Measurements from ENCODE around the gene UNC13D.
A peak's percentile ranks its signal among the peaks of the same experiment; 100 is the strongest.

The UNC13D gene

GRCh38 chr17:75839942-75840798 lies 4.0 kb downstream of the UNC13D start:
- no peak for DNase-seq (ENCODE audit: low read depth, low spot score)

GRCh38 chr17:75838410-75838809 lies 5.8 kb downstream of the UNC13D start:
- no peak for DNase-seq (ENCODE audit: low read depth, low spot score)
- H3K4me3 ChIP-seq (ENCODE audit: low read length): no peak overlapping the region

More at GRCh38 chr17:75839942-75840798, 4.0 kb downstream of the UNC13D start:
- H3K4me3 ChIP-seq (ENCODE audit: low read length): no peak overlapping the region

GRCh38 chr17:75837899-75838298 lies 6.3 kb downstream of the UNC13D start:
- DNase-seq (ENCODE audit: low read depth, low spot score): no peak
- no peak overlapping the region for H3K4me3 ChIP-seq (ENCODE audit: low read length)

GRCh38 chr17:75836605-75837004 lies 7.6 kb downstream of the UNC13D start:
- no peak overlapping the region for H3K4me3 ChIP-seq (ENCODE audit: low read length)
- DNase-seq (ENCODE audit: low read depth, low spot score): no peak

GRCh38 chr17:75835654-75835987 lies 8.6 kb downstream of the UNC13D start:
- no peak for DNase-seq (ENCODE audit: low read depth, low spot score)
- H3K4me3 ChIP-seq (ENCODE audit: low read length): no peak overlapping the region

- DNase-seq (ENCODE audit: low read depth, low spot score): no peak
- no peak overlapping the region for H3K4me3 ChIP-seq (ENCODE audit: low read length)
Observed at GRCh38 chr17:75834928-75835653, 9.1 kb downstream of the UNC13D start.

- no peak for DNase-seq (ENCODE audit: low read depth, low spot score)
- H3K4me3 ChIP-seq (ENCODE audit: low read length): no peak overlapping the region
Observed at GRCh38 chr17:75834279-75834920, 9.8 kb downstream of the UNC13D start.

GRCh38 chr17:75832652-75833400 lies 11.4 kb downstream of the UNC13D start:
- DNase-seq (ENCODE audit: low read depth, low spot score): peak; percentile 35
- peak overlapping the region; percentile 38 for H3K4me3 ChIP-seq (ENCODE audit: low read length)

- peak overlapping the region; percentile 38 for H3K4me3 ChIP-seq (ENCODE audit: low read length)
- peak; percentile 30 for DNase-seq (ENCODE audit: low read depth, low spot score)
Observed at GRCh38 chr17:75832164-75832651, 12.0 kb downstream of the UNC13D start.

GRCh38 chr17:75831032-75831571 lies 13.1 kb downstream of the UNC13D start:
- no peak for DNase-seq (ENCODE audit: low read depth, low spot score)
- no peak overlapping the region for H3K4me3 ChIP-seq (ENCODE audit: low read length)

- no peak for DNase-seq (ENCODE audit: low read depth, low spot score)
Observed at GRCh38 chr17:75830164-75831031, 13.8 kb downstream of the UNC13D start.

GRCh38 chr17:75829747-75830146 lies 14.5 kb downstream of the UNC13D start:
- no peak for DNase-seq (ENCODE audit: low read depth, low spot score)
- no peak overlapping the region for H3K4me3 ChIP-seq (ENCODE audit: low read length)

More at GRCh38 chr17:75830164-75831031, 13.8 kb downstream of the UNC13D start:
- H3K4me3 ChIP-seq (ENCODE audit: low read length): no peak overlapping the region

GRCh38 chr17:75828741-75829140 lies 15.5 kb downstream of the UNC13D start:
- no peak for DNase-seq (ENCODE audit: low read depth, low spot score)
- no peak overlapping the region for H3K4me3 ChIP-seq (ENCODE audit: low read length)

GRCh38 chr17:75828076-75828400 lies 16.2 kb downstream of the UNC13D start:
- no peak overlapping the region for H3K4me3 ChIP-seq (ENCODE audit: low read length)
- DNase-seq (ENCODE audit: low read depth, low spot score): no peak

GRCh38 chr17:75827308-75828075 lies 16.7 kb downstream of the UNC13D start:
- DNase-seq (ENCODE audit: low read depth, low spot score): no peak
- H3K4me3 ChIP-seq (ENCODE audit: low read length): no peak overlapping the region

- H3K4me3 ChIP-seq (ENCODE audit: low read length): no peak overlapping the region
- no peak for DNase-seq (ENCODE audit: low read depth, low spot score)
Observed at GRCh38 chr17:75826561-75827307, 17.5 kb downstream of the UNC13D start.
